A549 treated with CpdA at 1 μM for 4 hours (cell line): ENCODE data around the gene PRAMEF17. TPM values are rescaled to one million over a fixed set of nuclear protein-coding genes. Genes with fewer than 3 reads are reported as not detected.

Experiments
- total RNA-seq: library from RNA; stranded (reverse); fragments of 200-300 nt; extraction: Qiagen RNA extraction; gene quantifications from 5 replicates; pipeline ENCODE4 v1.2.3, GENCODE V29; 2022; ENCODE audit warnings: low read depth

The PRAMEF17 gene
- not detected in 5 replicates for total RNA-seq

GRCh38 chr1:13389332-13389731 is at the start of gene PRAMEF17:
Gene PRAMEF17, plus strand, starts transcription at chr1:13389632. Its CDS starts 26 bp downstream, at chr1:13389658.

GRCh38 chr1:13347034-13347433 is 42.4 kb upstream of the PRAMEF17 start, which contains the start of gene PRAMEF14:
Gene PRAMEF14, minus strand, starts transcription at chr1:13347134. Its CDS starts 1,820 bp downstream, at chr1:13345314.

GRCh38 chr1:13410150-13410549 is 20.7 kb downstream of the PRAMEF17 start, which contains the start of gene PRAMEF20:
Gene PRAMEF20, plus strand, starts transcription at chr1:13410450. Its CDS starts 5,905 bp downstream, at chr1:13416355.

Other genes with a start within 250 kb of the PRAMEF17 start
- gene PRAMEF26, start 233.6 kb upstream of the PRAMEF17 start, total RNA-seq: not detected in 5 replicates
- not detected in 5 replicates for gene HNRNPCL4, start 224.0 kb upstream of the PRAMEF17 start, total RNA-seq
- not detected in 5 replicates for gene PRAMEF9, start 217.8 kb upstream of the PRAMEF17 start, total RNA-seq
- not detected in 5 replicates for gene PRAMEF13, start 188.2 kb upstream of the PRAMEF17 start, total RNA-seq
- not detected in 5 replicates for gene PRAMEF18, start 163.5 kb upstream of the PRAMEF17 start, total RNA-seq
- gene PRAMEF5, start 135.4 kb upstream of the PRAMEF17 start, total RNA-seq: not detected in 5 replicates
- not detected in 5 replicates for gene PRAMEF8, start 104.5 kb upstream of the PRAMEF17 start, total RNA-seq
- gene PRAMEF33, start 86.1 kb upstream of the PRAMEF17 start, total RNA-seq: not detected in 5 replicates
- not detected in 5 replicates for gene PRAMEF15, start 74.1 kb upstream of the PRAMEF17 start, total RNA-seq
- gene PRAMEF14, start 42.5 kb upstream of the PRAMEF17 start, total RNA-seq: not detected in 5 replicates
- gene PRAMEF19, start 17.7 kb upstream of the PRAMEF17 start, total RNA-seq: not detected in 5 replicates
- not detected in 5 replicates for gene PRAMEF20, start 20.8 kb downstream of the PRAMEF17 start, total RNA-seq
- not detected in 5 replicates for gene LRRC38, start 124.4 kb downstream of the PRAMEF17 start, total RNA-seq
- not detected in 5 replicates for gene PDPN, start 194.2 kb downstream of the PRAMEF17 start, total RNA-seq